ACC112 (cell line): Measurements from ENCODE around the gene LILRA1.
"Not testable (repeated sequence)": the region's sequence is repeated elsewhere in the genome, so short reads cannot be mapped to it uniquely, and the experiment has no call there.

Experiments used
- H2AFZ ChIP-seq: fragments of 200-600 bp; sonication (generic); one replicate; pipeline ENCODE4 v1.6.0; 2017; ENCODE audit warnings: antibody characterized with exemption, low read length; ENCODE audit not compliant: unreplicated experiment
- H3K27ac ChIP-seq: fragments of 200-600 bp; sonication (generic); 2 replicates; pipeline ENCODE4 v1.5.1; 2014; ENCODE audit warnings: low read depth, mild to moderate bottlenecking, antibody characterized with exemption, low read length, moderate library complexity
- H3K27me3 ChIP-seq: fragments of 200-600 bp; sonication (generic); 2 replicates; pipeline ENCODE4 v1.6.1; 2014; ENCODE audit warnings: mild to moderate bottlenecking, antibody characterized with exemption, low read length, moderate library complexity, mixed read lengths; ENCODE audit not compliant: insufficient read depth
- H3K36me3 ChIP-seq: fragments of 200-600 bp; sonication (generic); 2 replicates; pipeline ENCODE4 v1.6.1; 2016; ENCODE audit warnings: mild to moderate bottlenecking, antibody characterized with exemption, low read length, moderate library complexity, mixed read lengths; ENCODE audit not compliant: insufficient read depth
- H3K4me1 ChIP-seq: fragments of 200-600 bp; sonication (generic); one replicate; pipeline ENCODE4 v1.6.1; 2016; ENCODE audit warnings: low read length, mixed read lengths; ENCODE audit not compliant: insufficient read depth, unreplicated experiment, control insufficient read depth
- H3K4me3 ChIP-seq: fragments of 200-600 bp; sonication (generic); 2 replicates; pipeline ENCODE4 v1.5.1; 2014; ENCODE audit warnings: mild to moderate bottlenecking, low read depth, low read length
- H3K79me2 ChIP-seq: fragments of 200-600 bp; sonication (generic); one replicate; pipeline ENCODE4 v1.6.0; 2016; ENCODE audit warnings: low read length; ENCODE audit not compliant: control insufficient read depth, unreplicated experiment, insufficient read depth

Gene LILRA1

DNA sequence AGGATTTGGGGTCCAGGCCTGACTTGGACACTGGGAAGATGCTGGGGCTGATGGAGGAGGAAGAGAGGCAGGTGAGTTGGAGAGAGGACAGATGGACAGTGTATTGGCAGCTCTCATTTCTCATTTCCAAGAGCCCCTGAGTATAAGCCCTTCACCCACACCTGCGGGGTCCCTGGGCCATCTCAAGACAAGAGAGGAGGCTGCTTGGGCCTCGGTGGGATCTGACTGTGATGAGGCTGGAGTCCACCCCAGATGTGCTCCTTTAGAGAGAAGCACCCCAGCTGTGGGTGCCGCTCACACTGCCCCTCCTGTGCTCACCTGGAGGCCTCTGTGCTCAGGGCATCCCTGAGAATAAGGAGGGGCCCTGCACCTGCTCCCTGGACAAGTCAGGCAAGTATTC, 16.1 kb upstream of the LILRA1 start:
- Histone ChIP-seq H3K4me1 (no peaks in the 10 kb centered on the region), H3K36me3 (no peaks in the 10 kb centered on the region), H3K27ac (no peak overlapping the region), H3K27me3 (no peaks in the 10 kb centered on the region), H2AFZ (no peak overlapping the region), H3K79me2 (no peaks in the 10 kb centered on the region), H3K4me3 (no peak overlapping the region)

DNA sequence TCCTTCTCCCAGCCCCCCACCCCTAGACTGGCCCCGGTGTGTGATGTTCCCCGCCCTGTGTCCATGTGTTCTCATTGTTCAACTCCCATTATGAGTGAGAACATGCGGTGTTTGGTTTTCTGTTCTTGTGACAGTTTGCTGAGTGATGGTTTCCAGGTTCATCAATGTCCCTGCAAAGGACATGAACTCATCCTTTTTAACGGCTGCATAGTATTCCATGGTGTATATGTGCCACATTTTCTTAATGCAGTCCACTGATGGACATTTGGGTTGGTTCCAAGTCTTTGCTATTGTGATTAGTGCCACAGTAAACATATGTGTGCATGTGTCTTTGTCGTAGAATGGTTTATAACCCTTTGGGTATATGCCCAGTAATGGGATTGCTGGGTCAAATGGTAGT, 15.2 kb upstream of the LILRA1 start:
- not testable (repeated sequence) for H3K27ac ChIP-seq, H2AFZ ChIP-seq, H3K4me3 ChIP-seq, H3K79me2 ChIP-seq, H3K27me3 ChIP-seq, H3K4me1 ChIP-seq, H3K36me3 ChIP-seq

DNA sequence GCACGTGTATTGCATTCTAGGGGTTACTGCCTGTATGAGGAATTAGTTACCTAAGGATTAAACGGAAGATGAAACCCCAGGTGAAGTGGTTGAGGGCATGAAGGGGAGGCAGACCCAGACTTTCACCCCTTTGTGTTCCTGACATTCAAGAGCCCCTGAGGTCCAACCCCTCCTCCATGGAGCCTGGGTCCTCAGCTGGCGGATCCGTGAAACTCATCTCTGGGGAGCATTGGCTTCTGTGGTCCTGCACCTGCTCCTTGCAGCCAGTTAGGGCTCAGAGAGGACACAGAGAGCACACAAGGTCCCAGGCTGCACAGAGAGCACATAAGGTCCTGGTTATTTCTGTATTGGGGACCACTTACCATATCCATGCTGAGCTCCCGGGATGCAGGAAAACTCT, 7.0 kb upstream of the LILRA1 start:
- H2AFZ ChIP-seq, result no peak overlapping the region
- no peaks in the 10 kb centered on the region for H3K36me3 ChIP-seq
- no peaks in the 10 kb centered on the region for H3K27me3 ChIP-seq
- H3K27ac ChIP-seq, result no peak overlapping the region
- no peaks in the 10 kb centered on the region for H3K79me2 ChIP-seq
- no peak overlapping the region for H3K4me3 ChIP-seq
- H3K4me1 ChIP-seq, result no peaks in the 10 kb centered on the region

DNA sequence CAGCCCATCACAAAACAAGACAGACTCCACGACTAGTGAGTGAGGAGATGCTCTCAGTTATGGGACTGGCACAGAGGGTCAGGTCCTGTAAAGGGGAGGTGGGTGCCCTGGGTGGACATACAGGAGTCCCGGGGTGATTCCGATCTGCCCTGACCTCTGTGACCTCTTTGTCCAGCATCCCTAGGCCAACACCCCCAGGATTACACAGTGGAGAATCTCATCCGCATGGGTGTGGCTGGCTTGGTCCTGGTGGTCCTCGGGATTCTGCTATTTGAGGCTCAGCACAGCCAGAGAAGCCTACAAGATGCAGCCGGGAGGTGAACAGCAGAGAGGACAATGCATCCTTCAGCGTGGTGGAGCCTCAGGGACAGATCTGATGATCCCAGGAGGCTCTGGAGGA, 6.4 kb upstream of the LILRA1 start:
- H3K27ac ChIP-seq, result no peak overlapping the region
- H3K4me1 ChIP-seq, result no peaks in the 10 kb centered on the region

DNA sequence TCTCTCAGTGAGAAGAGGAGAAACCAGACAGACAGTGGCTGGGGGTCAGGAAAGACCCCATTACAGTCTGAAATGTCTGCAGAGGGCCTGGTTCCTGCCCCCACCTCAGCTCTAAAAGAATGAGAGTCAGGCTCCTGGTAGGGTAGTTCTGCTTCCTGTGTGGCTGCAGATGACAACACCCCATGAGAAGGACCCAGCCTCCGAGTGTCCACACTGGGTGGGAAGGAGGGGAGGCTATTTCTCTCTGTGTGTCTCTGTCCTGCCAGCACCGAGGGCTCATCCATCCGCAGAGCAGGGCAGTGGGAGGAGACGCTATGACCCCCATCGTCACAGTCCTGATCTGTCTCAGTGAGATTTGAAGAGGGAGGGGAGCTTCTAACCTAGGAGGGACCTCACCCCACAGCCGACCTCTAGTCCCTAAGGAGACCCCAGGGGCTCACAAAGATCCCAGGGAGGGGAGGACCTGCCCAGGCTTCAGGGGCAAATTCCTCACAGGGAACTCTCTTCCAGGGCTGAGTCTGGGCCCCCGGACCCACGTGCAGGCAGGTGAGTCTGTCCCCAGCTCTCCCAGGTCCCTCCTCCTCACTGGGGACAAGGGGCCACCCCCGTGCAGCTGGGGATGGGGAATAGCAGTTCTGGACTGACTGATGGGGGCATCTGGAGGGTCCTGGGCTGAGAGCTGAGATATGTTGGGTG, 647 bp downstream of the LILRA1 start:
- not testable (repeated sequence) for H2AFZ ChIP-seq, H3K36me3 ChIP-seq, H3K27me3 ChIP-seq

More for the DNA sequence above, 6.4 kb upstream of the LILRA1 start:
- H3K79me2 ChIP-seq, result no peaks in the 10 kb centered on the region
- no peak overlapping the region for H2AFZ ChIP-seq
- no peak overlapping the region for H3K4me3 ChIP-seq
- no peaks in the 10 kb centered on the region for H3K36me3 ChIP-seq
- H3K27me3 ChIP-seq, result no peaks in the 10 kb centered on the region

DNA sequence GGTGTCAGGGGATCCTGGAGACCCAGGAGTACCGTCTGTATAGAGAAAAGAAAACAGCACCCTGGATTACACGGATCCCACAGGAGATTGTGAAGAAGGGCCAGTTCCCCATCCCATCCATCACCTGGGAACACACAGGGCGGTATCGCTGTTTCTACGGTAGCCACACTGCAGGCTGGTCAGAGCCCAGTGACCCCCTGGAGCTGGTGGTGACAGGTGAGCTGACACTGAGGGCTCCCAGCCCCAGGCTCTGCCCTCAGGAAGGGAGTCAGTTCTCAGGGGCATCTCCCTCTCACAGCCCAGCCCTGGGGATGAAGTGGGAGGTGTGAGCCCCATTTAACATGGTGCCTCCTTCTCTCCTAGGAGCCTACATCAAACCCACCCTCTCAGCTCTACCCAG, 1.3 kb downstream of the LILRA1 start:
- Histone ChIP-seq H2AFZ (no peak overlapping the region), H3K4me1 (no peaks in the 10 kb centered on the region), H3K79me2 (no peaks in the 10 kb centered on the region), H3K36me3 (no peaks in the 10 kb centered on the region), H3K27me3 (no peaks in the 10 kb centered on the region), H3K27ac (no peak overlapping the region), H3K4me3 (no peak overlapping the region)

More for the DNA sequence above, 647 bp downstream of the LILRA1 start:
- H3K79me2 ChIP-seq, H3K4me1 ChIP-seq, H3K4me3 ChIP-seq, H3K27ac ChIP-seq: not testable (repeated sequence)

DNA sequence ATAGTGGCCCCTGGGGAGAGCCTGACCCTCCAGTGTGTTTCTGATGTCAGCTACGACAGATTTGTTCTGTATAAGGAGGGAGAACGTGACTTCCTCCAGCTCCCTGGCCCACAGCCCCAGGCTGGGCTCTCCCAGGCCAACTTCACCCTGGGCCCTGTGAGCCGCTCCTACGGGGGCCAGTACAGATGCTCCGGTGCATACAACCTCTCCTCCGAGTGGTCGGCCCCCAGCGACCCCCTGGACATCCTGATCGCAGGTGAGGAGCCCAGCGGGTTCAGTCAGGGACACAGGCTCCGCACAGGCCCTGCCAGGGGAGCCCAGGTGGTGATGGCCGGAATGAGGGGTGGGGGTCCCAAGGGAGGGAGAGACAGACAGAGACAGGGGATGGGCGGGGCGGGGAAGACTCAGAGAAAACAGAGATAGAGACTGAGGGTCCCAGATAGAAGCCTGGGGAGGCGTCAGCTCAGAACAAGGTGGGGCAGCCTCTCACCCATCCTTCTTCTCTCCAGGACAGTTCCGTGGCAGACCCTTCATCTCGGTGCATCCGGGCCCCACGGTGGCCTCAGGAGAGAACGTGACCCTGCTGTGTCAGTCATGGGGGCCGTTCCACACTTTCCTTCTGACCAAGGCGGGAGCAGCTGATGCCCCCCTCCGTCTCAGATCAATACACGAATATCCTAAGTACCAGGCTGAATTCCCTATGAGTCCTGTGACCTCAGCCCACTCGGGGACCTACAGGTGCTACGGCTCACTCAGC, 2.4 kb downstream of the LILRA1 start:
- H3K4me3 ChIP-seq, H3K27ac ChIP-seq, H3K79me2 ChIP-seq, H3K27me3 ChIP-seq, H3K4me1 ChIP-seq, H3K36me3 ChIP-seq, H2AFZ ChIP-seq: not testable (repeated sequence)

DNA sequence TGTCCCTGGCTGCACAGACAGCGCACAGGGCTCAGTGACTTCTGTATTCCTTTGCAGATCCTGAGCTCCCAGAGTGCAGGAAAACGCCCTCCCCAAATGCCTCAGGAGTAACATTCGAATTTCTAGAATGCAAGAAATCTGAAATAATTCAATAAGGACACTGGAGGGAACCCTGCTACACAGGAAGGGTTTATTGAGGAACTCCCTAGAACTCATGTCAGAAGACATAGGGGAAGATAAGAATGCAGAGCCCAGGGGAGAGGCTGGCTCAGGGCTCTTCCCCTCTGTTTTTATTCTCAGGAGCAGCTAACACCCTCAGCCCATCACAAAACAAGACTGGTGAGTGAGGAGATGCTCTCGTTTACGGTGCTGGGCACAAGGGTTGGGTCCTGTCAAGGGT, 6.8 kb downstream of the LILRA1 start:
- no peaks in the 10 kb centered on the region for H3K79me2 ChIP-seq
- no peaks in the 10 kb centered on the region for H3K27me3 ChIP-seq
- no peak overlapping the region for H3K27ac ChIP-seq
- no peak overlapping the region for H2AFZ ChIP-seq
- no peaks in the 10 kb centered on the region for H3K4me1 ChIP-seq
- no peak overlapping the region for H3K4me3 ChIP-seq
- no peaks in the 10 kb centered on the region for H3K36me3 ChIP-seq

DNA sequence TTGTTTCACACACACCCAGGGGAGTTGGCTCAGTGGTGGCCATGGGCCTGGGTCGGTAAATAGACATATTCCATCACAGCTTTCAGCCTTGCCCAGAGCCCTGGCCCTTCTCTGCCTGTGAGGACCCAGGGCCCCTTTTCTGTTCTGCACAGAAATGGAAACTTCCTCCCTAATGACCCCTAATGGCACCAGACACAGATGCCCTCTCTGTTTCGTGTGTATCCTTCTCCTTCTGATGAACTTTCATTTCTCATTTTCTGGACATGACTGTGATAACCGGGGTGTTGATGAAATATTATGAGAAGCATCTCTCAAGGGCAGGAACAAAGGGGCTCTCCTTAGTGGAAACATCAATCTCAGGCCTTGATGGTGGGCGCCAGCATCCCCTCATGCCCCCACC, 12.8 kb downstream of the LILRA1 start:
- no peaks in the 10 kb centered on the region for H3K79me2 ChIP-seq
- no peaks in the 10 kb centered on the region for H3K36me3 ChIP-seq
- no peaks in the 10 kb centered on the region for H3K4me1 ChIP-seq
- no peak overlapping the region for H3K27ac ChIP-seq
- H3K27me3 ChIP-seq, result no peaks in the 10 kb centered on the region
- H2AFZ ChIP-seq, result no peak overlapping the region
- no peak overlapping the region for H3K4me3 ChIP-seq

DNA sequence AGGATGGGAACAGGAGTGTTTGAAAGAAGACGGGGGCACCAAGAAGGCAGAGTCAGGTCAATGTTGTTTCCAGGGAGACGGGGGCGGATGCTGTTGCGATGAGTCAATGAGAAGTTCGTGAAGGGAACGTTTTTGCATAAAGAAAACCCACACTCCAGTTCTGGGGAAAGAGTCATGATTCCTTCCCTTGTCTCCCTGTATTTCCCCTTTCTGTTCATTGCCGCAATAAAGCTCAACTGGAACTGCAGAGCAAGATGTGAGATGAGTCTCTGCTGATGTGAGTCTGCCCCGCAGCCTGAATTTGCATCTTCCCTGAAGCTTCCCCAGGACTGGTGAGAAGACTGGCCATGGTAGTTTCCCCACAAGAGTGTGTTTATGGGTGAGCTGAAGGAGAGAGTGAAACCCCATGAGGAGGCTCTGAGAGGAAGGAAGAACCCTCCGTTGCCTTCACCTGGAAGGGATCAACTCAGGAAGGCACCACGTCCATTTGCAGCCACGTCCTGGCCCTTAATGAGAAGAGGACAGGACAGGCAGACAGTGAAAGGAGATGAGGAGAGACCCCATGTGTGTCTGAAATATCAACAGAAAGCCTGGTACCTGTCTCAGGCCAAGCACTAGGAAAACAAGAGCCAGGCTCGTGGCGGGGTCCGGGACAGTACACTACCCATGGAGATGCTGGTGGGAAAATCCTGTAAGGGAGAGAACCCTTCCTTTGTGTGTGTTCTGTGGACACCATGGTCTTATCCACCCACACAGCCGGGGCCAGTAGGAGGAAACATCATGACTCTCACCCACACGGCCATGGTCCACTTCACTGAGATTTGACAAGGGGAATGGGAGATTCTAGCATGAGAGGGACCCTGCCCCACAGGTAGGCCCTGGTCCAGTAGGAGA, 13.7 kb downstream of the LILRA1 start:
- H3K4me3 ChIP-seq, result no peak overlapping the region
- no peaks in the 10 kb centered on the region for H3K4me1 ChIP-seq
- H3K27ac ChIP-seq, result no peak overlapping the region

More for the DNA sequence above, 13.7 kb downstream of the LILRA1 start:
- Histone ChIP-seq H3K36me3 (no peaks in the 10 kb centered on the region), H2AFZ (no peak overlapping the region), H3K27me3 (no peaks in the 10 kb centered on the region), H3K79me2 (no peaks in the 10 kb centered on the region)
